ENCODE results near the gene NBEA. TPM values are rescaled to one million over a fixed set of nuclear protein-coding genes. Genes with fewer than 3 reads are reported as not detected.

NBEA gene
- total RNA-seq, 2 donors from 2014 or later = 17.5 to 24.7 TPM

GRCh38 chr13:35718084-35718483 lies 776.0 kb downstream of the NBEA start:
- no peak for DNase-seq (ENCODE audit: low spot score)
- TF ChIP-seq CTCF (IDR thresholded peaks at IDR 0.05) = no peak
- no peaks in the 10 kb centered on the region for H3K36me3 ChIP-seq
- no peak overlapping the region for H3K27ac ChIP-seq
- peaks cover 0 to 27% of the 10 kb centered on the region in 2 donors for H3K4me1 ChIP-seq
- H3K9me3 ChIP-seq = no peaks in the 10 kb centered on the region
- H3K4me3 ChIP-seq = no peak overlapping the region
- no peaks in the 10 kb centered on the region for H3K27me3 ChIP-seq

- Histone ChIP-seq H3K27me3 (no peaks in the 10 kb centered on the region), H3K36me3 (no peaks in the 10 kb centered on the region), H3K27ac (no peak overlapping the region), H3K4me3 (no peak overlapping the region), H3K4me1 (peaks cover 0 to 27% of the 10 kb centered on the region in 2 donors), H3K9me3 (no peaks in the 10 kb centered on the region)
- no peak for DNase-seq (ENCODE audit: low spot score)
- no peak for TF ChIP-seq CTCF (IDR thresholded peaks at IDR 0.05)
Measured at GRCh38 chr13:35720290-35720689, 778.2 kb downstream of the NBEA start.

- Histone ChIP-seq H3K36me3 (no peaks in the 10 kb centered on the region), H3K9me3 (no peaks in the 10 kb centered on the region), H3K4me1 (peaks cover 0 to 27% of the 10 kb centered on the region in 2 donors), H3K4me3 (no peak overlapping the region), H3K27ac (peak overlapping the region in 1 of 2 donors; percentile 19), H3K27me3 (no peaks in the 10 kb centered on the region)
- peak; percentile 91 to 92 for TF ChIP-seq CTCF (IDR thresholded peaks at IDR 0.05)
- no peak for DNase-seq (ENCODE audit: low spot score)
Measured at GRCh38 chr13:35720690-35721554, 778.9 kb downstream of the NBEA start.

All from right atrium auricular region (tissue), 2 donors.